Dendritic cell treated with granulocyte-macrophage colony-stimulating factor and Interleukin-4, amounts not matched to agents 40 ng/mL and 50 ng/mL, for 4 days (primary cell): ENCODE measurements around the gene DIPK1A.
"Not testable (repeated sequence)": the region's sequence is repeated elsewhere in the genome, so short reads cannot be mapped to it uniquely, and the experiment has no call there.

Experiments
- H3K27ac Mint-ChIP-seq: one replicate; pipeline ENCODE4 v1.8.0; 2022; ENCODE audit warnings: mild to moderate bottlenecking, mixed read lengths
- H3K27me3 Mint-ChIP-seq: one replicate; pipeline ENCODE4 v1.8.0; 2022; ENCODE audit warnings: mild to moderate bottlenecking, mixed read lengths
- H3K36me3 Mint-ChIP-seq: one replicate; pipeline ENCODE4 v1.8.0; 2022; ENCODE audit warnings: low read depth, mixed read lengths
- H3K4me1 Mint-ChIP-seq: one replicate; pipeline ENCODE4 v1.8.0; 2022; ENCODE audit warnings: low read depth, mixed read lengths
- H3K4me3 Mint-ChIP-seq: one replicate; pipeline ENCODE4 v1.8.0; 2022; ENCODE audit warnings: mild to moderate bottlenecking, moderate library complexity, mixed read lengths
- H3K9me3 Mint-ChIP-seq: one replicate; pipeline ENCODE4 v1.8.0; 2022; ENCODE audit warnings: mixed read lengths
- intact Hi-C: fragments of 100-400 bp; cut with micrococcal nuclease; formaldehyde crosslinking; loops from one replicate; pipeline ENCODE4 v1.15.0; 2022

DIPK1A gene

GRCh38 chr1:92992877-92993276 is 31.6 kb upstream of the DIPK1A start:
- intact Hi-C loops, result loop anchor here (5.0 kb wide), 1 partner anchor 41 kb away; no protein-coding TSS in a partner anchor
- no peak overlapping the region for H3K27ac Mint-ChIP-seq
- peaks cover 31% of the 10 kb centered on the region for H3K4me1 Mint-ChIP-seq
- H3K36me3 Mint-ChIP-seq, result no peaks in the 10 kb centered on the region
- H3K4me3 Mint-ChIP-seq, result no peak overlapping the region
- no peaks in the 10 kb centered on the region for H3K27me3 Mint-ChIP-seq
- H3K9me3 Mint-ChIP-seq, result no peaks in the 10 kb centered on the region

GRCh38 chr1:92992054-92992453 is 30.8 kb upstream of the DIPK1A start:
- Mint-ChIP-seq H3K4me3 (no peak overlapping the region), H3K36me3 (no peaks in the 10 kb centered on the region), H3K27ac (peak overlapping the region; percentile 57), H3K9me3 (no peaks in the 10 kb centered on the region), H3K27me3 (no peaks in the 10 kb centered on the region), H3K4me1 (peaks cover 31% of the 10 kb centered on the region)
- intact Hi-C loops, result loop anchor here (5.0 kb wide), 1 partner anchor 40 kb away; no protein-coding TSS in a partner anchor

- H3K4me3 Mint-ChIP-seq, result no peak overlapping the region
- peaks cover 28% of the 10 kb centered on the region for H3K4me1 Mint-ChIP-seq
- peak overlapping the region; percentile 5 for H3K27ac Mint-ChIP-seq
- H3K36me3 Mint-ChIP-seq, result no peaks in the 10 kb centered on the region
- no peaks in the 10 kb centered on the region for H3K9me3 Mint-ChIP-seq
- intact Hi-C loops, result loop anchor here (5.0 kb wide), 1 partner anchor 39 kb away; no protein-coding TSS in a partner anchor
- no peaks in the 10 kb centered on the region for H3K27me3 Mint-ChIP-seq
These were observed 29.6 kb upstream of the DIPK1A start for GRCh38 chr1:92990828-92991227.

- Mint-ChIP-seq H3K27ac (no peak overlapping the region), H3K4me3 (no peak overlapping the region), H3K27me3 (no peaks in the 10 kb centered on the region), H3K9me3 (no peaks in the 10 kb centered on the region), H3K36me3 (no peaks in the 10 kb centered on the region), H3K4me1 (peaks cover 20% of the 10 kb centered on the region)
- intact Hi-C loops, result loop anchor here (5.0 kb wide), 1 partner anchor 38 kb away; no protein-coding TSS in a partner anchor
These were observed 28.8 kb upstream of the DIPK1A start for GRCh38 chr1:92989936-92990583.

- no peaks in the 10 kb centered on the region for H3K36me3 Mint-ChIP-seq
- no peak overlapping the region for H3K27ac Mint-ChIP-seq
- intact Hi-C loops, result no loop called here
- H3K27me3 Mint-ChIP-seq, result no peaks in the 10 kb centered on the region
- H3K4me3 Mint-ChIP-seq, result no peak overlapping the region
- H3K4me1 Mint-ChIP-seq, result peaks cover 19% of the 10 kb centered on the region
- H3K9me3 Mint-ChIP-seq, result no peaks in the 10 kb centered on the region
These were observed 28.0 kb upstream of the DIPK1A start for GRCh38 chr1:92989253-92989652.

- intact Hi-C loops, result no loop called here
- no peaks in the 10 kb centered on the region for H3K27me3 Mint-ChIP-seq
- H3K9me3 Mint-ChIP-seq, result no peaks in the 10 kb centered on the region
These were observed 26.2 kb upstream of the DIPK1A start for GRCh38 chr1:92987462-92987861.

GRCh38 chr1:92985101-92985500 is 23.8 kb upstream of the DIPK1A start:
- H3K27ac Mint-ChIP-seq, result no peak overlapping the region
- H3K4me3 Mint-ChIP-seq, result no peak overlapping the region
- intact Hi-C loops, result no loop called here
- H3K4me1 Mint-ChIP-seq, result peaks cover 15% of the 10 kb centered on the region
- no peaks in the 10 kb centered on the region for H3K27me3 Mint-ChIP-seq
- no peaks in the 10 kb centered on the region for H3K9me3 Mint-ChIP-seq
- H3K36me3 Mint-ChIP-seq, result no peaks in the 10 kb centered on the region

More at GRCh38 chr1:92987462-92987861, 26.2 kb upstream of the DIPK1A start:
- Mint-ChIP-seq H3K4me1 (peaks cover 12% of the 10 kb centered on the region), H3K36me3 (no peaks in the 10 kb centered on the region), H3K4me3 (no peak overlapping the region), H3K27ac (no peak overlapping the region)

- intact Hi-C loops, result no loop called here
- H3K4me1 Mint-ChIP-seq, result peaks cover 26% of the 10 kb centered on the region
These were observed 19.7 kb upstream of the DIPK1A start for GRCh38 chr1:92980732-92981647.

GRCh38 chr1:92975551-92976232 is 14.4 kb upstream of the DIPK1A start:
- Mint-ChIP-seq H3K4me3 (no peak overlapping the region), H3K27ac (peak overlapping the region; percentile 79), H3K27me3 (no peaks in the 10 kb centered on the region), H3K4me1 (peaks cover 60% of the 10 kb centered on the region), H3K9me3 (no peaks in the 10 kb centered on the region), H3K36me3 (no peaks in the 10 kb centered on the region)
- intact Hi-C loops, result no loop called here

More at GRCh38 chr1:92980732-92981647, 19.7 kb upstream of the DIPK1A start:
- Mint-ChIP-seq H3K27me3 (no peaks in the 10 kb centered on the region), H3K9me3 (no peaks in the 10 kb centered on the region), H3K27ac (peak overlapping the region; percentile 87), H3K36me3 (no peaks in the 10 kb centered on the region), H3K4me3 (peak overlapping the region; percentile 2)

- intact Hi-C loops, result not testable (repeated sequence)
These were observed 12.8 kb upstream of the DIPK1A start for GRCh38 chr1:92974112-92974511.

GRCh38 chr1:92973203-92973897 is 12.1 kb upstream of the DIPK1A start:
- Mint-ChIP-seq H3K9me3 (no peaks in the 10 kb centered on the region), H3K27me3 (no peaks in the 10 kb centered on the region), H3K36me3 (no peaks in the 10 kb centered on the region), H3K4me1 (peaks cover 64% of the 10 kb centered on the region), H3K4me3 (peak overlapping the region; percentile 20), H3K27ac (peak overlapping the region; percentile 84)
- intact Hi-C loops, result no loop called here

More at GRCh38 chr1:92974112-92974511, 12.8 kb upstream of the DIPK1A start:
- not testable (repeated sequence) for H3K9me3 Mint-ChIP-seq, H3K36me3 Mint-ChIP-seq, H3K27me3 Mint-ChIP-seq, H3K27ac Mint-ChIP-seq, H3K4me3 Mint-ChIP-seq
- peaks cover 57% of the 10 kb centered on the region for H3K4me1 Mint-ChIP-seq

GRCh38 chr1:92972409-92973129 is 11.3 kb upstream of the DIPK1A start:
- H3K27me3 Mint-ChIP-seq, result no peaks in the 10 kb centered on the region
- H3K27ac Mint-ChIP-seq, result peak overlapping the region; percentile 84
- H3K4me1 Mint-ChIP-seq, result peaks cover 69% of the 10 kb centered on the region
- H3K36me3 Mint-ChIP-seq, result no peaks in the 10 kb centered on the region
- H3K4me3 Mint-ChIP-seq, result no peak overlapping the region
- intact Hi-C loops, result no loop called here
- no peaks in the 10 kb centered on the region for H3K9me3 Mint-ChIP-seq

- H3K4me3 Mint-ChIP-seq, intact Hi-C loops, H3K27me3 Mint-ChIP-seq, H3K9me3 Mint-ChIP-seq, H3K36me3 Mint-ChIP-seq: not testable (repeated sequence)
- Mint-ChIP-seq H3K27ac (peak overlapping the region; percentile 84), H3K4me1 (peaks cover 69% of the 10 kb centered on the region)
These were observed 10.7 kb upstream of the DIPK1A start for GRCh38 chr1:92971932-92972331.
